Esophagus (tissue), 2 donors: ENCODE measurements around the gene DBH. TPM values are rescaled to one million over a fixed set of nuclear protein-coding genes. Genes with fewer than 3 reads are reported as not detected.
A peak's percentile ranks its signal among the peaks of the same experiment; 100 is the strongest.

Source experiments
- H3K27ac ChIP-seq, 2 donors: one replicate each; pipeline ENCODE4 v1.5.1; 2013; ENCODE audit warnings: low read depth in 2 of 2, mild to moderate bottlenecking in 2 of 2, inconsistent platforms in 1 of 2, low read length in 1 of 2, moderate library complexity in 1 of 2
- H3K27me3 ChIP-seq, 2 donors: one replicate each; pipeline ENCODE4 v1.6.1; 2013; ENCODE audit warnings: low read length in 2 of 2, control low read depth in 1 of 2, mild to moderate bottlenecking in 1 of 2; ENCODE audit not compliant: insufficient read depth in 2 of 2, control insufficient read depth in 1 of 2
- H3K36me3 ChIP-seq, 2 donors: one replicate each; pipeline ENCODE4 v1.6.1; 2013; ENCODE audit warnings: low read length in 1 of 2; ENCODE audit not compliant: control insufficient read depth in 2 of 2, insufficient read depth in 2 of 2
- H3K4me1 ChIP-seq, 2 donors: one replicate each; pipeline ENCODE4 v1.6.1; 2013; ENCODE audit warnings: low read length in 1 of 2; ENCODE audit not compliant: control insufficient read depth in 2 of 2, insufficient read depth in 2 of 2
- H3K4me3 ChIP-seq, 2 donors: one replicate each; pipeline ENCODE4 v1.5.1; 2013; ENCODE audit warnings: low read length in 2 of 2, mild to moderate bottlenecking in 2 of 2, low read depth in 1 of 2, moderate library complexity in 1 of 2
- H3K9me3 ChIP-seq, 2 donors: one replicate each; pipeline ENCODE4 v1.6.1; 2013; ENCODE audit warnings: mild to moderate bottlenecking in 2 of 2, low read depth in 1 of 2, low read length in 1 of 2, moderate library complexity in 1 of 2; ENCODE audit not compliant: control insufficient read depth in 2 of 2, insufficient read depth in 1 of 2
- WGBS, 2 donors: extraction: QIAGEN DNeasy Blood & Tissue Kit; methylation state at CpG; one replicate each; pipeline ENCODE4 v1.1.7; 2013; 5-methylcytosine and 5-hydroxymethylcytosine counted together
- polyA plus RNA-seq, 2 donors: library from polyadenylated mRNA; stranded (reverse); fragments of 200-250 nt; gene quantifications; one replicate each; pipeline ENCODE4 v1.2.3, GENCODE V29; 2013
- donor health status: healthy with polysubstance abuse.
- donor health status: Bipolar disorder and iron deficiency.

Gene DBH
- polyA plus RNA-seq, 2 donors, result 0.01 TPM; not detected in 1

GRCh38 chr9:133699546-133699945, 63.4 kb downstream of the DBH start:
- 96 to 97% methylated on average over 6 of the region's 6 CpGs for WGBS, 2 donors
- peaks cover 0 to 4% of the 10 kb centered on the region in 2 donors for H3K27me3 ChIP-seq
- H3K36me3 ChIP-seq, result no peaks in the 10 kb centered on the region
- H3K27ac ChIP-seq, result no peak overlapping the region
- no peak overlapping the region for H3K4me3 ChIP-seq
- no peaks in the 10 kb centered on the region for H3K9me3 ChIP-seq
- peaks cover 0 to 7% of the 10 kb centered on the region in 2 donors for H3K4me1 ChIP-seq

- WGBS, 2 donors, result 64% methylated on average over 4 of the region's 4 CpGs
- Histone ChIP-seq H3K4me1 (peaks cover 0 to 7% of the 10 kb centered on the region in 2 donors), H3K27me3 (peaks cover 0 to 4% of the 10 kb centered on the region in 2 donors), H3K27ac (no peak overlapping the region), H3K4me3 (no peak overlapping the region), H3K36me3 (no peaks in the 10 kb centered on the region), H3K9me3 (no peaks in the 10 kb centered on the region)
These were observed 64.7 kb downstream of the DBH start for GRCh38 chr9:133700819-133701320.

- Histone ChIP-seq H3K36me3 (no peaks in the 10 kb centered on the region), H3K27ac (peak overlapping the region in 1 of 2 donors; percentile 6), H3K4me1 (peaks cover 0 to 7% of the 10 kb centered on the region in 2 donors), H3K4me3 (no peak overlapping the region), H3K9me3 (no peaks in the 10 kb centered on the region), H3K27me3 (peaks cover 0 to 4% of the 10 kb centered on the region in 2 donors)
- 60 to 64% methylated on average over 33 of the region's 33 CpGs for WGBS, 2 donors
These were observed 65.3 kb downstream of the DBH start for GRCh38 chr9:133701321-133701980.

GRCh38 chr9:133701981-133702797, 66.0 kb downstream of the DBH start:
- Histone ChIP-seq H3K9me3 (no peaks in the 10 kb centered on the region), H3K4me1 (peaks cover 0 to 7% of the 10 kb centered on the region in 2 donors), H3K36me3 (no peaks in the 10 kb centered on the region), H3K27me3 (peaks cover 0 to 4% of the 10 kb centered on the region in 2 donors), H3K27ac (peak overlapping the region in 1 of 2 donors; percentile 6), H3K4me3 (peak overlapping the region; percentile 10 to 12)
- WGBS, 2 donors, result 22 to 32% methylated on average over 37 to 39 of the region's 39 CpGs

GRCh38 chr9:133702798-133703590, 66.8 kb downstream of the DBH start:
- Histone ChIP-seq H3K4me1 (peaks cover 0 to 7% of the 10 kb centered on the region in 2 donors), H3K4me3 (peak overlapping the region; percentile 2 to 12), H3K9me3 (no peaks in the 10 kb centered on the region), H3K27me3 (peaks cover 0 to 4% of the 10 kb centered on the region in 2 donors), H3K36me3 (no peaks in the 10 kb centered on the region), H3K27ac (no peak overlapping the region)
- WGBS, 2 donors, result 30 to 32% methylated on average over 39 of the region's 39 CpGs

GRCh38 chr9:133703591-133704399, 67.6 kb downstream of the DBH start:
- H3K4me1 ChIP-seq, result peaks cover 0 to 7% of the 10 kb centered on the region in 2 donors
- H3K36me3 ChIP-seq, result no peaks in the 10 kb centered on the region
- H3K27ac ChIP-seq, result no peak overlapping the region
- H3K27me3 ChIP-seq, result peaks cover 0 to 4% of the 10 kb centered on the region in 2 donors
- WGBS, 2 donors, result 67 to 71% methylated on average over 21 of the region's 21 CpGs
- H3K4me3 ChIP-seq, result no peak overlapping the region
- no peaks in the 10 kb centered on the region for H3K9me3 ChIP-seq

- H3K27me3 ChIP-seq, result peaks cover 0 to 4% of the 10 kb centered on the region in 2 donors
- peaks cover 0 to 7% of the 10 kb centered on the region in 2 donors for H3K4me1 ChIP-seq
- no peak overlapping the region for H3K4me3 ChIP-seq
- WGBS, 2 donors, result 83 to 86% methylated on average over 23 of the region's 23 CpGs
- H3K9me3 ChIP-seq, result no peaks in the 10 kb centered on the region
- H3K36me3 ChIP-seq, result no peaks in the 10 kb centered on the region
- no peak overlapping the region for H3K27ac ChIP-seq
These were observed 68.6 kb downstream of the DBH start for GRCh38 chr9:133704711-133705181.

GRCh38 chr9:133705576-133705975, 69.4 kb downstream of the DBH start:
- WGBS, 2 donors, result 84 to 85% methylated on average over 10 of the region's 10 CpGs
- Histone ChIP-seq H3K27me3 (peaks cover 0 to 4% of the 10 kb centered on the region in 2 donors), H3K4me1 (peaks cover 0 to 7% of the 10 kb centered on the region in 2 donors), H3K9me3 (no peaks in the 10 kb centered on the region), H3K4me3 (no peak overlapping the region), H3K36me3 (no peaks in the 10 kb centered on the region), H3K27ac (no peak overlapping the region)
